ENCODE results near the gene COCH.
"Not testable (repeated sequence)": the region's sequence is repeated elsewhere in the genome, so short reads cannot be mapped to it uniquely, and the experiment has no call there.

COCH gene

GRCh38 chr14:30896435-30896834, 22.1 kb downstream of the COCH start:
- no peaks in the 10 kb centered on the region for H3K79me2 ChIP-seq (ENCODE audit: low read length)
- H3K9me2 ChIP-seq (replicated peaks; ENCODE audit: insufficient read depth, low read length) = no peaks in the 10 kb centered on the region
- no peak overlapping the region for H3K27ac ChIP-seq (ENCODE audit: low read length)
- H3K4me3 ChIP-seq (ENCODE audit: low read length) = no peak overlapping the region
- no peaks in the 10 kb centered on the region for H3K27me3 ChIP-seq (replicated peaks; ENCODE audit: insufficient read depth, low read length)
- H3K9ac ChIP-seq (ENCODE audit: low read length) = no peak overlapping the region
- H2AFZ ChIP-seq (ENCODE audit: low read length) = no peak overlapping the region
- H3F3A ChIP-seq (ENCODE audit: insufficient read depth, low read length) = no peaks in the 10 kb centered on the region
- TF ChIP-seq EZH2 (optimal IDR thresholded peaks at IDR 0.05; ENCODE audit: low read depth, low read length) (no peak), EZH2phosphoT487 (IDR thresholded peaks at IDR 0.05; ENCODE audit: low read length) (no peak)
- TF ChIP-seq, protein P1, sequence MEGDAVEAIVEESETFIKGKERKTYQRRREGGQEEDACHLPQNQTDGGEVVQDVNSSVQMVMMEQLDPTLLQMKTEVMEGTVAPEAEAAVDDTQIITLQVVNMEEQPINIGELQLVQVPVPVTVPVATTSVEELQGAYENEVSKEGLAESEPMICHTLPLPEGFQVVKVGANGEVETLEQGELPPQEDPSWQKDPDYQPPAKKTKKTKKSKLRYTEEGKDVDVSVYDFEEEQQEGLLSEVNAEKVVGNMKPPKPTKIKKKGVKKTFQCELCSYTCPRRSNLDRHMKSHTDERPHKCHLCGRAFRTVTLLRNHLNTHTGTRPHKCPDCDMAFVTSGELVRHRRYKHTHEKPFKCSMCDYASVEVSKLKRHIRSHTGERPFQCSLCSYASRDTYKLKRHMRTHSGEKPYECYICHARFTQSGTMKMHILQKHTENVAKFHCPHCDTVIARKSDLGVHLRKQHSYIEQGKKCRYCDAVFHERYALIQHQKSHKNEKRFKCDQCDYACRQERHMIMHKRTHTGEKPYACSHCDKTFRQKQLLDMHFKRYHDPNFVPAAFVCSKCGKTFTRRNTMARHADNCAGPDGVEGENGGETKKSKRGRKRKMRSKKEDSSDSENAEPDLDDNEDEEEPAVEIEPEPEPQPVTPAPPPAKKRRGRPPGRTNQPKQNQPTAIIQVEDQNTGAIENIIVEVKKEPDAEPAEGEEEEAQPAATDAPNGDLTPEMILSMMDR (IDR thresholded peaks at IDR 0.05; ENCODE audit: low read length) = no peak
- no peaks in the 10 kb centered on the region for H3K9me3 ChIP-seq (replicated peaks; ENCODE audit: insufficient read depth, low read length)
- H3K4me2 ChIP-seq (ENCODE audit: low read depth, low read length) = no peak overlapping the region
- no peaks in the 10 kb centered on the region for H4K20me1 ChIP-seq (ENCODE audit: insufficient read depth, low read length)
- H3K4me1 ChIP-seq (ENCODE audit: low read length) = no peaks in the 10 kb centered on the region
- H3K36me3 ChIP-seq (replicated peaks; ENCODE audit: insufficient read depth, low read length) = no peaks in the 10 kb centered on the region
- no peak for DNase-seq

DNA sequence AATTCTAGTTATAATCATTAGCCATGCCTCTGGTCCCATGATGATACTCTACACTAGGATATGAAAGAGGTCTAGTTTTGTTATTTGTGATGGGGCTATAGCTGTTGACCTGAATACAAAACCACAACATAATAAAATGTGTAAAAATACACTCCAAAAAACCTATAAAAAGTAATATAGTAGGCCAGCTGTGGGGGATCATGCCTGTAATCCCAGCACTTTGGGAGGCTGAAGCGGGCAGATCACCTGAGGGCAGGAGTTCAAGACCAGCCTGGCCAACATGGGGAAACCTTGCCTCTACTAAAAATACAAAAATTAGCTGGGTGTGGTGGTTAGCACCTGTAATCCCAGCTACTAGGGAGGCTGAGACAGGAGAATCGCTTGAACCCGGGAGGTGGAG, 22.8 kb downstream of the COCH start:
- not testable (repeated sequence) for H3F3A ChIP-seq (ENCODE audit: insufficient read depth, low read length); H3K9ac ChIP-seq (ENCODE audit: low read length); DNase-seq; H2AFZ ChIP-seq (ENCODE audit: low read length); H3K79me2 ChIP-seq (ENCODE audit: low read length); H3K9me2 ChIP-seq (replicated peaks; ENCODE audit: insufficient read depth, low read length); H3K4me1 ChIP-seq (ENCODE audit: low read length); H3K27me3 ChIP-seq (replicated peaks; ENCODE audit: insufficient read depth, low read length); H3K36me3 ChIP-seq (replicated peaks; ENCODE audit: insufficient read depth, low read length); H3K4me3 ChIP-seq (ENCODE audit: low read length); H4K20me1 ChIP-seq (ENCODE audit: insufficient read depth, low read length); H3K9me3 ChIP-seq (replicated peaks; ENCODE audit: insufficient read depth, low read length); H3K27ac ChIP-seq (ENCODE audit: low read length); H3K4me2 ChIP-seq (ENCODE audit: low read depth, low read length)

GRCh38 chr14:30903285-30904124, 29.1 kb downstream of the COCH start:
- no peak overlapping the region for H3K4me3 ChIP-seq (ENCODE audit: low read length)
- no peaks in the 10 kb centered on the region for H3K9me2 ChIP-seq (replicated peaks; ENCODE audit: insufficient read depth, low read length)
- H3K9ac ChIP-seq (ENCODE audit: low read length) = no peak overlapping the region
- H4K20me1 ChIP-seq (ENCODE audit: insufficient read depth, low read length) = no peaks in the 10 kb centered on the region
- no peaks in the 10 kb centered on the region for H3K9me3 ChIP-seq (replicated peaks; ENCODE audit: insufficient read depth, low read length)
- H3K4me2 ChIP-seq (ENCODE audit: low read depth, low read length) = no peak overlapping the region
- no peak for TF ChIP-seq EZH2 (optimal IDR thresholded peaks at IDR 0.05; ENCODE audit: low read depth, low read length)
- TF ChIP-seq, protein P1 (IDR thresholded peaks at IDR 0.05; ENCODE audit: low read length) = no peak
- no peaks in the 10 kb centered on the region for H3K27me3 ChIP-seq (replicated peaks; ENCODE audit: insufficient read depth, low read length)
- H3K79me2 ChIP-seq (ENCODE audit: low read length) = no peaks in the 10 kb centered on the region
- no peak for DNase-seq
- H2AFZ ChIP-seq (ENCODE audit: low read length) = no peak overlapping the region
- H3K4me1 ChIP-seq (ENCODE audit: low read length) = no peaks in the 10 kb centered on the region
- no peaks in the 10 kb centered on the region for H3K36me3 ChIP-seq (replicated peaks; ENCODE audit: insufficient read depth, low read length)
- no peak overlapping the region for H3K27ac ChIP-seq (ENCODE audit: low read length)
- H3F3A ChIP-seq (ENCODE audit: insufficient read depth, low read length) = no peaks in the 10 kb centered on the region

Measured in MM.1S (cell line).